GM19452 (cell line): ENCODE data around the gene KCNK7.

ENCODE experiments used
- ATAC-seq: cut with Tn5 transposase; IDR thresholded peaks from one replicate; pipeline ENCODE4 v1.9.1; 2021; ENCODE audit not compliant: unreplicated experiment

The KCNK7 gene

DNA sequence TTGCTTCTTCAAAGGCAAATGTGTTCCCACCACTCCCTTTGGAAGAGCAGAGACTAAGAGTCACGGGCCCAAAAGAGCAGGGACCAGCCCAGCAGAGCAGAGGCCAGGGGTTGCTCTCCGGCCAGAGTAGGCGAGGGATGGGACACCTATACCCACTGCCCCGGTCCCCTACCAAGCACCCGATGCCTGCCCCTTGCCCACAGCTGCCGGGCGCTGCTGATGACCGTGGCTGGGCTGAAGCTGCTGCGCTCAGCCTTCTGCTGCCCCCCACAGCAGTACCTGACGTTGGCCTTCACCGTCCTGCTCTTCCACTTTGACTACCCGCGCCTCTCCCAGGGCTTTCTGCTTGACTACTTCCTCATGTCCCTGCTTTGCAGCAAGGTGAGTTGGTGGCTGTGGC is 31.6 kb upstream of the KCNK7 start:
- no peak for ATAC-seq

DNA sequence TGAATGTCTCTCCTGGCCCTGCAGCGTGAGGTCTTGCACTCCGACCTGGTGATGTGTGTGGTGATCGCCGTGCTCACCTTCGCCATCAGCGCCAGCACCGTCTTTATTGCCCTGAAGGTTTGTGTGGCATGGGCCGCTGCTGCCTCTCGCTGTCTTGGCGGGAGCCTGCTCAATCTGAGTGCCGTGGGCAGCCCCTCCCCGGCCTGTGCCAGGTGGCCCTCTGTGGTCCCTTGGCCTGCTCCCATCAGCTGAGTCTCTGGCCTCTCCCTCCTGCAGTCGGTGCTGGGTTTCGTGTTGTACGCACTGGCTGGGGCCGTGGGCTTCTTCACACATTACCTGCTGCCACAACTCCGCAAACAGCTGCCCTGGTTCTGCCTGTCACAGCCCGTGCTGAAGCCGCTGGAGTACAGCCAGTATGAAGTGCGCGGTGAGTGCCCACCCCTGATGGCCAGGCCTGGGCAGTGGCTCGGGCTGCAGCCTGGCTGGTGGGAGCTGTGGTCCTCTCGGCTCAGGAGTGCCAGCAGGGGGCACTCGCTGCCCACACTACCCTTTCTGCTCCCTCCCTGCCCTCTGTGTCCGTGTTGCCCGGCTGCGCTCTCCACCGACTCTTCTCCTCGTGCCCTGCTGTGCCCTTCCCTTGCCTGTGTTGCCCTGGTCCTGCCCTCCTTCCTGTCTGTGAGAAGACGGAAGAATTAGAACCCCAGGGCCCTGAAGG is 30.2 kb upstream of the KCNK7 start:
- no peak for ATAC-seq

DNA sequence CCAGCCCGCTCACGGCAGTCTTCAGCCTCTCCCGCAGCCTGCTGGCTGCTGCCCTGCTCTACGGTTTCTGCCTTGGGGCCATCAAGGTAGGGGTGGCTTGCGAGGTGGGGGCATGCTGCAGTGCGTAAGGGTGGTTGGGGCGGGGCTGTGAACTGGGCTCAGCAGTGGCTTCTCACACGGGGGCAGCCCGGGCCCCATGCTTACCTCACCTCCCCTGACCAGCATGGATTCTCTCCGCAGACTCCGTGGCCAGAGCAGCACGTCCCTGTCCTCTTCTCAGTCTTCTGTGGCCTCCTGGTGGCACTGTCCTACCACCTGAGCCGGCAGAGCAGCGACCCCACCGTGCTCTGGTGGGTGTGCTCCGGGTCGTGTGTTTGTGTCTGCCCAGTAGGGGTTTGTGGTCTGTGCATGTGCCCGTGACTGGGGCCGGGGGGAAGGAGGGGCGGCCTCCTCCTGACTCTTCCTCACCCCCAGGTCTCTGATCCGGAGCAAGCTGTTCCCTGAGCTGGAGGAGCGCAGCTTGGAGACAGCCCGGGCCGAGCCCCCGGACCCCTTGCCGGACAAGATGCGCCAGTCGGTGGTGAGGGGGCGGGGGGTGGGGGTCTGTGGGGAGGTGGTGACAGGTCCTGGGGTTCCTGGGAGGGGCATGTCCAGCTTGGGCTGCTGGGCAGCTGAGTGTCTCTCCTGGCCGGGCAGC is 29.5 kb upstream of the KCNK7 start:
- ATAC-seq = no peak

DNA sequence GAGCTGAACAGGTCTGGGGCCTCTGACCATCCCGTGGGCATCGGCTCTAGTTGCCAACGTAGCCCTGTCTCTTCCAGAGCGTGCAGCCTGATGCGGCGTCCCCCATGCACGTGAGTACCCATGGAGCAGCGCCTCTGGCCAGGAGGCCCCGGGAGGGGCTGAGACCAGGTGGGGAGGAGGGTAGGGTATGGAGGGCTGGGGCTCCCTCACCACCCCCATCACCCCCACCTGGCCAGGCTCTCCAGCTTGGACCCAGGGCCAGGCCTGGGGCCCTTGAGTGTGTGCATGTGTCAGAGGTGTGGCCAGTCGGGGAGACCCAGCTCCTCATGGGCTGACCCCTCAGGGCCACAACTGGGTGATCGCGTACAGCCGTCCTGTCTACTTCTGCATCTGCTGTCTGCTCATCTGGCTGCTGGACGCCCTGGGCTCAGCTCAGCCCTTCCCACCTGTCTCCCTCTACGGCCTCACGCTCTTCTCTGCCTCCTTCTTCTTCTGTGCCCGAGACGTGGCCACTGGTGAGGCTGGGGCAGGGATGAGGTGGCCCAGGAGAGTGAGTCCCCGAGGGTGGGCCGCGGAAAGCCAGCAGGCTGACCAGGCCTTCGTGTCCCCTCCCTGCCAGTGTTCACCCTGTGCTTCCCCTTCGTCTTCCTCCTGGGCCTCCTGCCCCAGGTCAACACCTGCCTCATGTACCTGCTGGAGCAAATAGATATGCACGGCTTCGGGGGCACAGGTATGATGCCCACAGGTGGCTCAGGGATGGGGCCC is 28.4 kb upstream of the KCNK7 start:
- no peak for ATAC-seq

DNA sequence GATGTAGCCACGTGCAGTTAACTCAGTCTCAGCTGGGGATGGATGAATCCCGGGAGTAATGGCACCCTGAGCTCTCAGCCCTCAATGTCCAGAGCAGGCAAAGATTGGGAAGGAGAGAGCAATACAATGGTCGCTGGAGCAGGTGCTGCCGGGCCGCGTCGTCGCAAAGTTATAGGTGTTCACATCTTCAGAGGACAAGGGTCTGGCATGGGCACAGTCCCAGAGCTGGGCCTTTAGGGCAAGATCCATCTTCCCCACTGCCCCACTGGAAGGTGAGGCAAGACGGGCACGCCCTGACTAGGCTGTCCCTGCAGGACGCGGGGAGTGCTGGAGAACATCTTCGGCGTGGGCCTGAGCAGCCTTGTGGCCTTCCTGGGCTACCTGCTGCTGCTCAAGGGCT is 27.6 kb upstream of the KCNK7 start:
- ATAC-seq = no peak

DNA sequence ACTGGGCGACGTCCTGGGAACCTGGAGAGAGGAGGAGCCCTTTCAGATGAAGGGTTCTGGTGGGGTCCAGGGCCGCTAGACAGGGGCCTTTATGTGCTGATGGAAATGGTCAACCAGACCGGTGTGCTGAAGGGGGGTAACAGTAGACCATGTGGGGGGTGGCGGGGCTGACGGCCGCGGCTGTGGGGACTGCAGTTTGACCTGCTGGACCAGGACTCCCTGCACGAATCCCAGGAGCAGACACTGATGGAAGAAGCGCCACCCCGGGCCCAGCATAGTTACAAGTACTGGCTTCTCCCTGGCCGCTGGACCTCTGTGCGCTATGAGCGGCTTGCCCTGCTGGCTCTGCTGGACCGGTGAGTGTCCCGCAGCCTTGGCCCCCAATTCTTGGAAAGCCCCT is 26.4 kb upstream of the KCNK7 start:
- no peak for ATAC-seq

DNA sequence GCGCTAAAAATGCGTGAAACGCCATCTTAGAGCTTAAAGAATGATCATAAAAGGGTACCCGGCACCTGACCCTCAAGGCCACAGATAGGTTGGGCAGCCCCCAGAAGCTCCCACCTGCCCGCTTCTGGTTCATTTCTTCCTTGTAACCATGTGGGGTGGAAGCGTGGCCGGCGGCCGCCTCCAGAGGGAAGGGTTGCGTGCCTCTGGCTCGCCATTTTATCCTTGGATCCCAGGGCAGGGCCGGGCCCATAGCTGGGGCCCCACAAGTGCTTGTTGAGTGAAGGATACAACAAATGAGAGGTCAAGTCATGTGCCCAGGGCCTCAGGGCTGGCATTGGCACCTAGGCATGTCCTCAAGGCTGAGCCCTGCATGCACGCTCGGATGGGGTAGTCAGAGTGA is 25.9 kb upstream of the KCNK7 start:
- ATAC-seq = no peak

DNA sequence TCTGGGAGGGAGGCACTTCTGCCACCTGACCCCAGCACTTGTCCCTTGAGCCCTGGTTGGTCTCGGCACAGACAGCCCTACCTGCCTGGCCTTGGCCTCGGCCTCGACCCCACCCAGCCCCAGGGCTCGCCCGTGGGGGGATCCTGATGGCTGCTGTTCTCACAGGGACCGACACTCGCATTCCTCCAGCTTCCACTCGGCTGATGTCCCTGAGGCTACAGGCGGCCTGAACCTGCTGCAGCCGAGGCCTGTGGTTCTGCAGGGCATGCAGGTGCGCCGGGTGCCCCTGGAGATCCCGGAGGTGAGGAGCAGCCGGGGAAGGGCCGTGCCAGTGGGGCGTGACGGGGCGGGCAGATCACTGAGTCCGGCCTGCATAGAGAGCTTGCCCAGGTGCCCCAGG is 25.1 kb upstream of the KCNK7 start:
- no peak for ATAC-seq

DNA sequence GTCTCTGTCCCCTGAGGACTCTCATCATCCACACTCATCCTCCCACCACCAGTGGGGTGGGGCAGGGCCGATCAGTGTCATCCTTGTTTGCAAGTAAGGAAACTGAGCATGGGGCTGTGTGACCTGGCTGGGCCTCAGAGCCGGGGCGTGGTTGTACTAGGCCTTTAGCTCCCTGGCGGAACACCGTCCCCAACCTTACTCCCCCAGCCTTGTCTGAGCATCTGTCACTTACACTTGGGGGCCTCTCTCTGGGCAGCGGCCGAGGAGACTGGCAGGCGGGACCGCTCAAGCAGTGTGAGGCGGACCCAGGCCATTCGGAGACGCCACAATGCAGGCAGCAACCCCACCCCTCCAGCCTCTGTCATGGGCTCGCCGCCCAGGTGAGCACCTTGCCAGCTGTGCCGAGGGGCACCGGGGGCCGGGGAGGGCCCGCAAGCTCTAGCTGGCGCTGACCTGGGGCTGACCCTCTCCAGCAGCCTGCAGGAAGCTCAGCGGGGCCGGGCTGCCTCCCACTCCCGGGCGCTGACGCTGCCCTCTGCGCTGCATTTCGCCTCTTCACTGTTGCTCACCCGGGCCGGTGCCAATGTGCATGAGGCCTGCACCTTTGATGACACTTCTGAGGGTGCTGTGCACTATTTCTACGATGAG is 23.8 kb upstream of the KCNK7 start:
- no peak for ATAC-seq

DNA sequence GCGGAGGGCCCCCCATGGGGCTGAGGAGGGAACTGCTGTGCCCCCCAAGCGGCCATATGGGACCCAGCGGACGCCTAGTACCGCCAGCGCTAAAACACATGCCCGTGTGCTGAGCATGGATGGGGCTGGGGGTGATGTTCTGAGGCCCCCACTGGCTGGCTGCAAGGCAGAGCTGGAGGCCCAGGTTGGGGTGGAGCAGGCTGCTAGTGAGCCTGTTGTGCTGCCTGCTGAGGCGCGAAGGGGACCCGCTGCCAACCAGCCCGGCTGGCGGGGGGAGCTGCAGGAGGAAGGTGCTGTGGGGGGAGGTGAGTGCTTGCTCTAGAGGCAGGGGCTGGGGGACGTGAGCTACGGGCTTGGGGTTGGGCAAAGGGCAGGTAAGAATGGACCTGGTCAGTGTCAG is 23.2 kb upstream of the KCNK7 start:
- ATAC-seq = no peak

DNA sequence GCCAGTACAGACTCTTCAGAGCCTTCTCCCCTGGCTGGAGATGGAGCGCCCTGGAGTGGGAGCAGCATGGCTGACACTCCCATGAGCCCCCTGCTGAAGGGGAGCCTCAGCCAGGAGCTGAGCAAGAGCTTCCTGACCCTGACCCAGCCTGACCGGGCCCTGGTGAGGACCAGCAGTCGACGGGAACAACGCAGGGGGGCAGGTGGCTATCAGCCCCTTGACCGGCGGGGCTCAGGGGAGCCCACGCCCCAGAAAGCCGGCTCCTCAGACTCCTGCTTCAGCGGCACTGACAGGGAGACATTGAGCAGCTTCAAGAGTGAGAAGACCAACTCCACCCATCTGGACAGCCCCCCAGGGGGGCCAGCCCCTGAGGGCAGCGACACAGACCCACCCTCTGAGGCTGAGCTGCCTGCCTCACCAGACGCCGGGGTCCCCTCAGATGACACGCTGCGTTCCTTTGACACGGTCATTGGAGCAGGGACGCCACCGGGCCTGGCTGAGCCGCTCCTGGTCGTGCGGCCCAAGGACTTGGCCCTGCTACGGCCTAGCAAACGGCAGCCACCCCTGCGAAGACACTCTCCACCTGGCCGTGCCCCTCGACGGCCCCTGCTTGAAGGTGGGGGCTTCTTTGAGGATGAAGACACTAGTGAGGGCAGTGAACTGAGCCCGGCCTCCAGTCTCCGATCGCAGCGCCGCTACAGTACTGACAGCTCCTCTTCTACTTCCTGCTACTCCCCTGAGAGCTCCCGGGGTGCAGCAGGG is 22.6 kb upstream of the KCNK7 start:
- no peak for ATAC-seq

DNA sequence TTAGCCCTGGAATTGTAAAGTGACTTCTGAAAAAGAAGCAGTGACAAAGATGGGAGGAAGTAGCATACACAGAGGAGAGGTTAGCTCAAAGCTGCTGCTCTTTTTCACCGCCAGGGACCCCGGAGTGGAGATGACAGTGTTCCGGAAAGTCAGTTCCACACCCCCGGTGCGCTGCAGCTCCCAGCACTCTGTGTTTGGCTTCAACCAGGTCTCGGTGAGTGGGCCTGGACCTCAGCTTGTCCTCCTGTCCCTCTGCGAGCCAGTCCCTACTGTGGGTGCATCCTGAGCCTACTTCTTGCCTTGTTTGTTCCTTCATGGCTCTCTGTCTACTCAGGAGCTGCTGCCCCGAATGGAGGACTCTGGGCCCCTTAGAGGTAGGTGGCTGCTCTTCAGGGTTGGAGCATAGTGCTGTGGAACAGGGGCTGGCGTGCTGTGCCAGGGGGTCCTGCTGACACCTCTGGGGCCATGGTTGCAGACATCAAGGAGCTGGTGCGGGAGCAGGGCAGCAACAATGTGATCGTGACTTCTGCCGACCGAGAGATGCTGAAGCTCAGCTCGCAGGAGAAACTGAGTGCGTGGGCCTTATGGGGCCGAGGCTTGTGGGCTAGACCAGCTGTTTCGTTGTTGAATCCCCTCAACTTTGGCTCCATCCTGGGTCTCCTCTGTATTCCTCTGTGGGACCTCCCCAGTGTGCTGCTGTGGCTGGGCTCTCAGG is 21.7 kb upstream of the KCNK7 start:
- ATAC-seq = no peak

DNA sequence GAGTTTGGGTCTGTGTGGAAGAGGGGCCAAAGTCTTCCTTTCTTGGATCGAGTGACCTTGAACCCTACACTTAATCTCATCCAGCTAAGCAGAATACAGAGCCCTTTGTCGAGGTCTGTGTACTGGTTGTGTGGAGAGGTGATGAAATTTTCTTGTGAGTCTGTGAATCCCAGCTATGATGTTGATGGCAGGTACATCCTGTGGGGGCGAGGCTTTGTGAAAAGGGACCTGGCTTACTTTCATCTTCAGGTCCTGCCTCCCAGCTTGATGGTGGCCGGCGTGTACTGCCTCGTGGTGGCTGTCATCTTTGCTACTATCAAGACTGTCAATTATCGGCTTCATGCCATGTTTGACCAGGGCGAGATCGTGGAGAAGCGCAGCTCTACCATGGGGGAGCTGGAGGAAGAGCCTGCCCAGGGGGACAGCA is 21.0 kb upstream of the KCNK7 start:
- ATAC-seq = no peak

DNA sequence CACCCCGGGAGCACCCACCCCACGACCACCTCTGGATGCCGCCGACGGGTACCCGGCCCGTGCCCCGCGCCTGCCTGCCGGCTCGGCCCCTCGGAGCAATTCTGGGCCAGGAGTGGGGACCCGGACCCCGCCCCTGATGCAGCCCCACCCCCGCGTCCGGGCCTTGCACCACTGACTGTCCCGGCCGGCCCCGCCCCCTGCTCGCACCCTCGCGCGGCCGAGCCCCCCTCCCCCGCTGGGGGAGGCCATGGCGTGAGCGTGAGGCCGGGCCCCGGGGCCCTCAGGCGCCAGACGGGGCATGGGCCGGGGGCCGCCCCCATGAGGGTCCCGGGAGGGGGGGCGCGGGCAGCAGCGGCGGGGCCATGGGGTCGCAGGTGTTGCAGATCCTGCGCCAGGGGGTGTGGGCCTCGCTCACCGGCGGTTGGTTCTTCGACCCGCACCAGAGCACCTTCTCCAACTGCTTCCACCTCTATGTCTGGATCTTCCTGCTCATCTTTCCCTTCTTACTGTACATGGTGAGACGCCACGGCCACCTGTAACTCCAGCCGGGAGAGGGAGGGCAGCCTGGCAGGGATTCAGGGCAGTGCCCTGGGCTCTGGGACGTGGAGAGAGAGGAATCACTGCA is 20.5 kb upstream of the KCNK7 start:
- ATAC-seq = peak; percentile 5

DNA sequence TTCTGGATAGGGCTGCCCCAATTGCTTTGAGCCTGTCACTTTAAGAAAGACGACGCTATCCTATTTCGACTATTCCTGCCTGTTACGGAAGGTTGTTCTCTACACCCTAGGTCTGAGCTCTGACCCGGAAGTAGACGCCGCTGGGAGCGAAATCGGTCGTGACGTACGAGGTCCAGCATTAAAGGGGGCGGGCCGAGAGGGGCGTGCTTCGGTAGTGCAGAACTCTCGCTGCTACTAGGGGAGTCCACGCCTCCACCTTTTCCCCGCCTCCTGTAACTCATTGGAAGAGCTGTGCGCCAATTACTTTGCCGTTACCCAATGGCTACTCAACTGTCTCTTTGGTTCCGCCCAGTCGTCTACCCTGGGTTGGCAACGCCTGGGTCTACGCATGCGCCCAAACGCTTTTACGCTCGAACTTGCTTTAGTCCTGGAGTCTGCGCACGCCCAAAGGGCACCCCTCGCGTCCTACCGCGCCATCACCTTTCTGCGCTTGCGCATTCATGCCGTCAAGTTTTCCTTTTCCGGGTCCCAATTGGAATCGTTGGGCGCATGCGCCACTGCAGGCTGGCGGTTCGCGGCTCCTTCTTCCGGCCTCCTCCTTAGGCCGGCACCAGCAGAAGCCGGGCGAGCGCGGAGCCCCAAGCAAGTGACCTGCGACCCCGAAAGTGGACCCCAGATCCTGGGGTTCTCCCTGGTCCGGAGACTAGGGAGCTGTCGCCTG is 19.8 kb upstream of the KCNK7 start, which contains the start of gene PCNX3:
Gene PCNX3 (plus strand): TSS at position 548 of the 721 bp plus-strand sequence. CDS start 536 bp downstream, outside the sequence.
- ATAC-seq = peak; percentile 78

DNA sequence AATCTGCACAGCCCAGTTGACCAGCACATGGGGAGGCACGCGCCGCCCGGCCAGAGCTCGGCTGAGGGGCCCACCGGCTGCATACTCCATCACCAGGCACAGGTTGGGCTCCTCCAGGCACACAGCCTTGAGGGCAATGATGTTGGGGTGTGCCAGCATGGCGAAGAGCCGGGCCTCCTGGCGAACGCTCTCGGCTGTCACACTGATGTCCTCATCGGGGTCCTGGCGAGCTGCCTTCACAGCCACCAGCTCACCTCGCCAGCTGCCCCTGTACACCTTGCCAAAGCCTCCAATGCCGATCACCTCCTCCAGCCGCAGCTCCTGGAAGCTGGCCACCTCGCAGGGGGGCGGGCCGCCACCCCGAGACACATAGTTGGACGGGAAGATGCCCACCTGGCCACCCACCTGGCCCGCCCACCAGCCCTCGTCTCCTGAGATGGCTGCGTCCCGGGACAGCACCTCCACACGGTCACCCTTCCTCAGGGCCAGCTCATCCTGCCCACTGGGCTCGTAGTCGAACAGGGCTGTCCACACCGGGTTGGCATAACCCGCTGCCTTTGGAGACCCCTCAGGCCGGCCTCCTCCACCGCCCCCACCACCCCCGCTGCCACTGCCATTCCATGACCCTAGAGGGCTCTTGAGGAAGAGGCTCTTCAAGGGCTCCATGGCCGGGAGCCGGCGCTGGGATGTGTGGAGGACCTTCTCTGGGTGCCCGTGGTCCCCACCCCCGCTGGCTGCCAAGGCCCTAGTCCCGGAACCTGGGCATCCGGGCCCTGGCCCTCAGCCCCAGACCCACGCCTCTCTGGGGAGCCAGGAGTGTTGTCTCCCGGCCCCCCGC is 17.7 kb upstream of the KCNK7 start:
- ATAC-seq = no peak

DNA sequence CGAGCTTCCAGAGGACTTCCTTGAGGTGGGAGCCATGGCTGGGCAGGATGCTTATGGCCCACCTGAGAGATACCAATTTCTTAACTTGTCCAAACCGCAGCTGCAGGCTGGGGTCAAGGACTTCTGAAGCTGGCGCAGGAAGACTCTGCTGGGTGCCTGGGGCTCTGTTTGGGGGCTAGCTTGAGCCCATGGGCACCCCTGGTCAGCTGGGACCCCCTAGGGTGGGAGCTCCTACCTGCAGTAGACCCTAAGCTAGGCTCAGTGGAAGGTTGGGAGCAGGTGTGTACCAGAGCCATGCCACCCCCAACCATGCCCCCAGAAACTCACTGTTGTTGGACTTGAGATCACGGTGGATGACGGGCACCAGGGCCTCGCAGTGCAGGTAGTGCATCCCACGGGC is 17.1 kb upstream of the KCNK7 start:
- no peak for ATAC-seq
